HCT116 (cell line): ENCODE results near the gene TCERG1L. TPM values are rescaled to one million over a fixed set of nuclear protein-coding genes. Genes with fewer than 3 reads are reported as not detected.

Experiments
- ATAC-seq: fragments of 200-7000 bp; cut with Tn5 transposase; 2 replicates; pipeline ENCODE4 v1.9.1; 2020; ENCODE audit warnings: mild to moderate bottlenecking, moderate library complexity
- BruUV-seq: library from RNA; stranded (reverse); fragments of 400-500 nt; replicated peaks from 2 replicates; lab custom pipeline; 2021; lab: Mats Ljungman, UMichigan
- CTCF ChIA-PET: fragments of 300-600 bp; sonication (Branson Sonifier 250); formaldehyde crosslinking; loops from one replicate; lab custom pipeline; 2021; ENCODE audit warnings: antibody characterized with exemption; lab: Charles Lee
- POLR2A ChIA-PET: fragments of 300-600, 350-600 bp; sonication (Branson Sonifier 250); formaldehyde crosslinking; loops from one replicate; lab custom pipeline; 2021; ENCODE audit warnings: antibody characterized with exemption; lab: Charles Lee
- RAD21 ChIA-PET, 2 experiments: fragments of 300-600 bp; sonication (Branson Sonifier 250); formaldehyde crosslinking; loops; one replicate each; lab custom pipeline; 2023; ENCODE audit warnings: low total read pairs in 2 of 2; ENCODE audit not compliant: uncharacterized antibody in 2 of 2, unreplicated experiment in 2 of 2, low non-redundant PET in 1 of 2; lab: Charles Lee
- DNase-seq: peaks from one replicate; pipeline ENCODE4 v3.0.0-alpha.2; 2010; ENCODE audit warnings: low read depth, low spot score
- H2AFZ ChIP-seq: fragments of 200-600 bp; shearing (Covaris generic), sonication (generic); 2 replicates; pipeline ENCODE4 v1.6.1; 2017; ENCODE audit warnings: low read depth, mixed run types, mixed read lengths, antibody characterized with exemption, low read length; ENCODE audit not compliant: poor library complexity, severe bottlenecking
- H3K27ac ChIP-seq: 2 replicates; pipeline ENCODE4 v1.5.1; 2012; ENCODE audit warnings: low read depth, low read length
- H3K27me3 ChIP-seq: fragments of 200-600 bp; sonication (generic); 2 replicates; pipeline ENCODE4 v1.6.1; 2016; ENCODE audit warnings: mixed run types, low read length, mixed read lengths; ENCODE audit not compliant: insufficient read depth
- H3K36me3 ChIP-seq, 2 experiments: fragments of 200-500 bp in 1 of 2; fragments of 200-600 bp in 1 of 2; sonication (Bioruptor generic) in 1 of 2; sonication (generic) in 1 of 2; 2 replicates each; pipeline versions ENCODE4 v1.5.1 to v1.6.1; 2014 to 2016; ENCODE audit warnings: low read length in 2 of 2, inconsistent platforms in 1 of 2, mixed read lengths in 1 of 2, mixed run types in 1 of 2; ENCODE audit not compliant: insufficient read depth in 2 of 2, control insufficient read depth in 1 of 2
- H3K4me1 ChIP-seq, 2 experiments: fragments of 200-600 bp in 1 of 2; sonication (generic) in 1 of 2; 2 replicates each; pipeline versions ENCODE4 v1.5.1 to v1.6.1; 2012 to 2017; ENCODE audit warnings: low read length in 2 of 2, inconsistent platforms in 1 of 2, mild to moderate bottlenecking in 1 of 2, mixed read lengths in 1 of 2, mixed run types in 1 of 2, moderate library complexity in 1 of 2; ENCODE audit not compliant: insufficient read depth in 2 of 2, control insufficient read depth in 1 of 2
- H3K4me2 ChIP-seq: fragments of 200-600 bp; sonication (generic); 2 replicates; pipeline ENCODE4 v1.6.1; 2017; ENCODE audit warnings: mixed run types, low read length, mixed read lengths
- H3K4me3 ChIP-seq, 2 experiments: fragments of 200-600 bp in 1 of 2; sonication (generic) in 1 of 2; replicated peaks in 1 of 2; 2 replicates each; pipeline ENCODE4 v1.5.1; 2011 to 2016; ENCODE audit warnings: low read length in 2 of 2, control low read depth in 1 of 2, low read depth in 1 of 2, mild to moderate bottlenecking in 1 of 2, mixed read lengths in 1 of 2, mixed run types in 1 of 2
- H3K79me2 ChIP-seq: fragments of 200-600 bp; sonication (generic); 2 replicates; pipeline ENCODE4 v1.6.1; 2017; ENCODE audit warnings: mild to moderate bottlenecking, mixed run types, low read length, moderate library complexity, mixed read lengths; ENCODE audit not compliant: insufficient read depth
- H3K9ac ChIP-seq: fragments of 200-600 bp; sonication (generic); 2 replicates; pipeline ENCODE4 v1.6.1; 2016; ENCODE audit warnings: low read length, mixed read lengths
- H3K9me2 ChIP-seq: fragments of 200-600 bp; sonication (generic), shearing (Covaris generic); 2 replicates; pipeline ENCODE4 v1.6.1; 2017; ENCODE audit warnings: mixed run types, mild to moderate bottlenecking, moderate library complexity; ENCODE audit not compliant: insufficient read depth
- H3K9me3 ChIP-seq, 2 experiments: fragments of 200-500 bp in 1 of 2; fragments of 200-600 bp in 1 of 2; sonication (Bioruptor generic) in 1 of 2; sonication (generic) in 1 of 2; 2 replicates each; pipeline ENCODE4 v1.6.1; 2014 to 2017; ENCODE audit warnings: low read length in 2 of 2, mixed read lengths in 2 of 2, inconsistent platforms in 1 of 2, low read depth in 1 of 2, mild to moderate bottlenecking in 1 of 2, mixed run types in 1 of 2, moderate library complexity in 1 of 2; ENCODE audit not compliant: control insufficient read depth in 1 of 2, insufficient read depth in 1 of 2
- H4K20me1 ChIP-seq: fragments of 200-600 bp; sonication (generic), shearing (Covaris generic); 2 replicates; pipeline ENCODE4 v1.6.1; 2017; ENCODE audit warnings: mixed run types, mild to moderate bottlenecking, moderate library complexity; ENCODE audit not compliant: insufficient read depth
- ATF3 ChIP-seq: IDR thresholded peaks from 2 replicates; pipeline ENCODE4 v1.6.1; 2012
- CEBPB ChIP-seq: IDR thresholded peaks from 2 replicates; pipeline ENCODE4 v1.6.1; 2012; ENCODE audit warnings: low read depth
- CTCF ChIP-seq, 3 experiments: fragments of 200-600 bp in 1 of 3; sonication (generic) in 1 of 3; IDR thresholded peaks in 2 of 3; conservative IDR thresholded peaks in 1 of 3; 2 replicates each; pipeline ENCODE4 v1.5.1; 2012 to 2017; ENCODE audit warnings: low read depth in 2 of 3, low read length in 2 of 3, antibody characterized with exemption in 1 of 3, borderline replicate concordance in 1 of 3, control low read depth in 1 of 3, mild to moderate bottlenecking in 1 of 3, mixed read lengths in 1 of 3, mixed run types in 1 of 3, moderate library complexity in 1 of 3; ENCODE audit not compliant: insufficient read depth in 1 of 3
- ELF1 ChIP-seq: IDR thresholded peaks from 2 replicates; pipeline ENCODE4 v1.6.1; 2012; ENCODE audit warnings: low read depth, borderline replicate concordance
- EZH2phosphoT487 ChIP-seq: fragments of 200-600 bp; IDR thresholded peaks from 2 replicates; pipeline ENCODE4 v1.6.1; 2018; ENCODE audit warnings: antibody characterized with exemption, borderline replicate concordance
- JUND ChIP-seq: IDR thresholded peaks from 2 replicates; pipeline ENCODE4 v1.6.1; 2012
- RAD21 ChIP-seq: IDR thresholded peaks from 2 replicates; pipeline ENCODE4 v1.6.1; 2012; ENCODE audit warnings: low read depth, mild to moderate bottlenecking
- SIN3A ChIP-seq: IDR thresholded peaks from 2 replicates; pipeline ENCODE4 v1.6.1; 2012; ENCODE audit warnings: low read depth
- SP1 ChIP-seq: IDR thresholded peaks from 2 replicates; pipeline ENCODE4 v1.6.1; 2012; ENCODE audit warnings: low read depth
- TCF7L2 ChIP-seq: IDR thresholded peaks from 2 replicates; pipeline ENCODE4 v1.7.0; 2011; ENCODE audit warnings: borderline replicate concordance, inconsistent platforms; ENCODE audit not compliant: insufficient read depth, insufficient read length; ENCODE audit errors: extremely low read depth
- ZNF274 ChIP-seq: fragments of 200-500 bp; sonication (Bioruptor generic); IDR thresholded peaks from 2 replicates; pipeline ENCODE4 v1.6.1; 2014; ENCODE audit warnings: mild to moderate bottlenecking, low read depth, low read length, inconsistent platforms
- intact Hi-C: fragments of 100-400 bp; cut with micrococcal nuclease; formaldehyde crosslinking; loops from 2 replicates; pipeline ENCODE4 v1.10.0; 2022
- total RNA-seq: library from RNA; stranded (reverse); gene quantifications from one replicate; pipeline ENCODE4 v1.2.1, GENCODE V29; 2021; ENCODE audit not compliant: unreplicated experiment

Gene TCERG1L
- total RNA-seq, 1 experiment from 2014 or later: not detected

DNA sequence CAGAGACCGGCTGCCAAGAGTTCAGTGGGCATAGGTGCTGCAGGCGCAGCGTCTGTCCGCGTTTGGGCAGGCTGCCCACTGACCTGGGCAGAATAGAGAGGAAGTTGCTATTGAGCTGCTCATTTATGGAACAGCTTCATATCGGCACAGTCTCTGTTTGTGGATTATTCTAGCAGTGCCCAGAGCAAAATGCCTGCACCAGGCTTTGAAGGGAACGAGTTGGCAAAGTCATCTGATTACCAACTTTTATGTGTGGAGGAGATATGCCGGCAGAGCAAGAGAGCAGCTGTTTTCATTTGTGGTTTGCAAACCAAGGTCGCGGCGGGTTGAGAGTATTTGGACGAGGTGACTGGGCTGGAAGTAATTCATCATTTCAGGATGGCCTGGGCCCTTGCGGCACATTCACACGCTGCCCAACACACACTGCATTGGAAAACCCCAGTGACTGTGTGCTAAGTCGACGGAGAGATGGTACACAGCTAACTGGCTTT lies 228.5 kb downstream of the TCERG1L start:
- intact Hi-C loops: no loop called here
- RAD21 ChIA-PET: no interaction called here
- Histone ChIP-seq H2AFZ (no peak overlapping the region), H3K79me2 (no peaks in the 10 kb centered on the region), H3K4me1 (no peaks in the 10 kb centered on the region), H3K9me3 (no peaks in the 10 kb centered on the region), H3K4me2 (no peak overlapping the region), H3K36me3 (no peaks in the 10 kb centered on the region), H3K9ac (no peak overlapping the region), H4K20me1 (no peaks in the 10 kb centered on the region), H3K4me3 (no peak overlapping the region), H3K9me2 (no peaks in the 10 kb centered on the region), H3K27ac (no peak overlapping the region), H3K27me3 (no peaks in the 10 kb centered on the region)
- BruUV-seq: no TSS peak
- ATAC-seq: no peak
- TF ChIP-seq CEBPB (no peak), JUND (no peak), ZNF274 (no peak), SP1 (no peak), CTCF (IDR thresholded peaks at IDR 0.05 in 2 of 3, conservative IDR thresholded peaks at IDR 0.05 in 1 of 3; ENCODE audit: borderline replicate concordance in 1 of 3, insufficient read depth in 1 of 3, low read depth in 2 of 3, low read length in 2 of 3) (no peak), ELF1 (no peak), TCF7L2 (no peak), EZH2phosphoT487 (no peak), RAD21 (no peak), ATF3 (no peak), SIN3A (no peak)
- POLR2A ChIA-PET: no interaction called here
- no peak for DNase-seq
- CTCF ChIA-PET: no interaction called here
